WI38 (cell line): ENCODE data around the gene PEX10.

ENCODE experiments used
- H3K4me3 ChIP-seq: 2 replicates; pipeline ENCODE4 v1.5.1; 2011; ENCODE audit warnings: low read depth, mild to moderate bottlenecking, control low read depth, low read length
- CTCF ChIP-seq: IDR thresholded peaks from 2 replicates; pipeline ENCODE4 v1.5.1; 2012; ENCODE audit warnings: low read depth, mild to moderate bottlenecking, control low read depth, low read length

Gene PEX10

GRCh38 chr1:2392686-2393085 lies 19.7 kb downstream of the PEX10 start:
- TF ChIP-seq CTCF, result no peak
- H3K4me3 ChIP-seq, result peak overlapping the region; percentile 90

- H3K4me3 ChIP-seq, result peak overlapping the region; percentile 90
- TF ChIP-seq CTCF, result no peak
These were observed 20.3 kb downstream of the PEX10 start for GRCh38 chr1:2391931-2392509.

- no peak for TF ChIP-seq CTCF
- peak within 1 kb of the TSS; percentile 90 for H3K4me3 ChIP-seq
These were observed 21.1 kb downstream of the PEX10 start, which contains the start of the genes MORN1 and RER1 for GRCh38 chr1:2391041-2391930. Gene MORN1, minus strand, starts transcription at chr1:2391554. Its CDS starts 21 bp downstream, at chr1:2391533. Gene RER1, plus strand, starts transcription at chr1:2391841. Its CDS starts 3,950 bp downstream, at chr1:2395791.

- no peak overlapping the region for H3K4me3 ChIP-seq
- no peak for TF ChIP-seq CTCF
These were observed 22.7 kb downstream of the PEX10 start for GRCh38 chr1:2389644-2390043.

- TF ChIP-seq CTCF, result no peak
- no peak overlapping the region for H3K4me3 ChIP-seq
These were observed 24.1 kb downstream of the PEX10 start for GRCh38 chr1:2388004-2388913.

GRCh38 chr1:2386636-2387611 lies 25.4 kb downstream of the PEX10 start:
- TF ChIP-seq CTCF, result no peak
- no peak overlapping the region for H3K4me3 ChIP-seq
